NCI-H2029 (cell line): ENCODE data around the gene MIP.
A peak's percentile ranks its signal among the peaks of the same experiment; 100 is the strongest.
"Not testable (repeated sequence)": the region's sequence is repeated elsewhere in the genome, so short reads cannot be mapped to it uniquely, and the experiment has no call there.

Experiments used
- DNase-seq: peaks from one replicate; lab custom pipeline; 2025; lab: John Stamatoyannopoulos, UW

Gene MIP

DNA sequence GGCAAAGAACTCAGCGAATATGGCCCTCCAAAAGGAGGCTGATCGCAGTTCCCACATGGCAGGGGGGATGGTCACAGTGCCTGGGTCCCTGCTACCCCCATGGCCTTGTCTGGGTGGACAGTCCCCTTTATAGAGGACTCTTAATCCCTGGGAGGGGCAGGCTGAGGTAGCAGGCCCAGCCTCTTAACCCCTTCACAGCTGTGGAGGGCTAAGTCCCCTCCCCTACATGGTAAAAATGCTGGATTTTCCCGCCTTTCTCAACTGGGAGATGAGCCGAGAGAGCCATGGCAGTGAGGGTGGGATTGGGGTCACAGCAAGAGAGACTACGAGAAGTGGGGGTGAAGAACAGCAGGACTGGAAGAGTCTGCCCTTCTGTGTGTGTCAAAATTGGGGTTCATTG lies at the start of gene MIP:
Gene MIP (minus strand): TSS at position 101 of the 400 bp plus-strand sequence. CDS start 44 bp downstream, at position 57.
- no peak for DNase-seq

DNA sequence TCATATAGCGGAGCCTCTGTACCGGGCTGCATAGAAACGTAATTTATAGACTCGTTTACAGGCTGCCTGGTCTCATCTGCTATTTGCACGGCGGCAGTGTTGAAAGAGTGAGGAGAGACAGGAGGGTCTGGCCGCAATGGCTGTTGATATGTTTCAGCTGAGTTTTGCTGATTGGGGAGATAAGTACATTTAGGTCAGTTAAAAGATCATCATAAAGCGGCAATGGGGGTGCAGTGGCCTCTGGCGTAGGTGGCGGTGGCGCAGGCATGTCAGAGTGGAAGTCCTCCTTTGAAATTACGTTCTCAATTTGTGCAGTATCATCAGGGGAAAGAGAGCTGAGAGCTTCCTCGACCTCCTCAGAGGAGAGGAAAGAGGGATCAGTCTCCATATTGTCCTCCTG lies 45.4 kb upstream of the MIP start:
- DNase-seq, result not testable (repeated sequence)

DNA sequence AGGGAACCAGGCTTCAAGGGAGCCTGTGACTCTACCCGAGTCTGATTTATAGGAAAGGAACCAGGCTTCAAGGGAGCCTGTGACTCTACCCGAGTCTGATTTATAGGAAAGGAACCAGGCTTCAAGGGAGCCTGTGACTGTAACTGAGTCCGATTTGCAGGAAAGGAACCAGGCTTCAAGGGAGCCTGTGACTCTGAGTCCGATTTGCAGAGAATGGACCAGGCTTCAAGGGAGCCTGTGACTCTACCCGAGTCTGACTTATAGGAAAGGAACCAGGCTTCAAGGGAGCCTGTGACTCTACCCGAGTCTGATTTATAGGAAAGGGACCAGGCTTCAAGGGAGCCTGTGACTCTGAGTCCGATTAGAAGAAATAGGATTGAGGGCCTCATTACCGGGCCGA lies 45.0 kb upstream of the MIP start:
- DNase-seq, result not testable (repeated sequence)

DNA sequence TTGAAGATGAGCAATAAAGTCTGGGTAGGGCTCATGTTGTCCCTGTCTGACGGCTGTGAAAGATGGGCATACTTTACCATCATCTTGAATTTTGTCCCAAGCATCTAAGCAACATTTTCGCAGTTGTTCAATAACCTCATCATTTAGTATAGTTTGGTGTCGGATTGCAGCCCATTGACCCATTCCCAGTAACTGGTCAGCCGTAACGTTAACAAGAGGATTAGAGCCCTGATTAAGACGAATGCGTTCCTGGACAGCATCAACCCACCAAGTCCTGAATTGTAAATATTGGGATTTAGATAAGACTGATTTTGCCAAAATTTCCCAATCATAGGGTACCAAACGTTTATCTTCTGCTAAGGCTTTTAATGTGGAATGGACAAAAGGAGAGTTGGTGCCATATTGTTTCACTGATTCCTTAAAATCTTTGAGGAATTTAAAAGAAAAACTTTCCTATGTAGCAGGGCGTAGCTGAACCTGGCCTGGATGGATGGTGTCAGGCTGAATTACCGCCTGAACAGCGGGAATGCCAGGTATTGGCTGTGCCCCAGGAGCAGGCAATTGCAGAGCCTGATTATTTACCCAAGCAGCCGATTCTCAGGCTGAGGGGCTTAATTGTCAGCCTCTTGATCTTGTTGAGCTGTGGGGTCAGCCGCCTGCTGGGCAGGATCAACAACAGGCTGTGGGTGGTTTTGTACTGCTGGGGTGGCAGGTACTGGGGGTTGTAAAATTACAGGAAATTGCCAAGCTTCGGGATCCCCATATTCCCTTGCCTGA lies 43.9 kb upstream of the MIP start:
- DNase-seq, result not testable (repeated sequence)

DNA sequence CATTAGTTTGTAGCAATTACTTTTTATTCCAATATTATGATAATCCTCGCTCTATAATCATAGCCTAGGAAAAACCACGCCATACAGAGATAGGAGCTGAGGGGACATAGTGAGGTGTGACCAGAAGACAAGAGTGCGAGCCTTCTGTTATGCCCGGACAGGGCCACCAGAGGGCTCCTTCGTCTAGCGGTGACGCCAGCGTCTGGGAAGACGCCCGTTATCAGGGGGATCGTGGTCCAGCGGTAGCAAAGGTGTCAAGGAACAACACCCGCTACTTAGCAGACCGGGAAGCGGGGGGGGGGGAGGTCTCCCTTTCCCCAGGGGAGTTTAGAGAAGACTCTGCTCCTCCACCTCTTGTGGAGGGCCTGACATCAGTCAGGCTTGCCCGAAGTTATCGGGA lies 42.2 kb upstream of the MIP start:
- peak; percentile 11 for DNase-seq

DNA sequence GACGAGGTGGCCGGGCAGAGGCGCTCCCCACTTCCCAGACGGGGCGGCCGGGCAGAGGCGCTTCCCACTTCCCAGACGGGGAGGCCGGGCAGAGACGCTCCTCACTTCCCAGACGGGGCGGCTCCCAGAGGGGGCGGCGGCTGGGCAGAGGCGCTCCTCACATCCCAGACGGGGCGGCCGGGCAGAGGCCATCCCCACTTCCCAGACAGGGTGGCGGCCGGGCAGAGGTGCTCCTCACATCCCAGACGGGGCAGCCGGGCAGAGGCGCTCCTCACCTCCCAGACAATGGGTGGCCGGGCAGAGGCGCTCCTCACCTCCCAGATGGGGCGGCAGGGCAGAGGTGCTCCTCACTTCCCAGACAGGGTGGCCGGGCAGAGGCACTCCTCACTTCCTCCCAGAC lies 40.0 kb upstream of the MIP start:
- not testable (repeated sequence) for DNase-seq

DNA sequence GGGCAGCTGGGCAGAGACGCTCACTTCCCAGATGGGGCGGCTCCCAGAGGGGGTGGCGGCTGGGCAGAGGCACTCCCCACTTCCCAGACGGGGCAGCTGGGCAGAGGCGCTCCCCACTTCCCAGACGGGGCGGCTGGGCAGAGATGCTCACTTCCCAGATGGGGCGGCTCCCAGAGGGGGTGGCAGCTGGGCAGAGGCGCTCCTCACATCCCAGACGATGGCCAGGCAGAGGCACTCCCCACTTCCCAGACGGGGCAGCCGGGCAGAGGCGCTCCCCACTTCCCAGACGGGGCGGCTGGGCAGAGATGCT lies 39.6 kb upstream of the MIP start:
- DNase-seq, result not testable (repeated sequence)

DNA sequence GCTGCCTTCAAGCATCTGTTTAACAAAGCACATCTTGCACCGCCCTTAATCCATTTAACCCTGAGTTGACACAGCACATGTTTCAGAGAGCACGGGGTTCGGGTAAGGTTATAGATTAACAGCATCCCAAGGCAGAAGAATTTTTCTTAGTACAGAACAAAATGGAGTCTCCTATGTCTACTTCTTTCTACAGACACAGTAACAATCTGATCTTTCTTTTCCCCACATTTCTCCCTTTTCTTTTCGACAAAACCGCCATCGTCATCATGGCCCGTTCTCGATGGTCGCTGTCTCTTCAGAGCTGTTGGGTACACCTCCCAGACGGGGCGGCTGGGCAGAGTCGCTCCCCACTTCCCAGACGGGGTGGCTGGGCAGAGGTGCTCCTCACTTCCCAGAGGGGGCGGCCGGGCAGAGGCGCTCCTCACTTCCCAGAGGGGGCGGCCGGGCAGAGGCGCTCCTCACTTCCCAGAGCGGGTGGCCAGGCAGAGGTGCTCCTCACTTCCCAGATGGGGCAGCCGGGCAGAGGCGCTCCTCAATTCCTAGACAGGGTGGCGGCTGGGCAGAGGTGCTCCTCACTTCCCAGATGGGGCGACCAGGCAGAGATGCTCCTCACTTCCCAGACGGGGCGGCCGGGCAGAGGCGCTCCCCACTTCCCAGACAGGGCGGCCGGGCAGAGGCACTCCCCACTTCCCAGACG lies 39.1 kb upstream of the MIP start:
- not testable (repeated sequence) for DNase-seq

DNA sequence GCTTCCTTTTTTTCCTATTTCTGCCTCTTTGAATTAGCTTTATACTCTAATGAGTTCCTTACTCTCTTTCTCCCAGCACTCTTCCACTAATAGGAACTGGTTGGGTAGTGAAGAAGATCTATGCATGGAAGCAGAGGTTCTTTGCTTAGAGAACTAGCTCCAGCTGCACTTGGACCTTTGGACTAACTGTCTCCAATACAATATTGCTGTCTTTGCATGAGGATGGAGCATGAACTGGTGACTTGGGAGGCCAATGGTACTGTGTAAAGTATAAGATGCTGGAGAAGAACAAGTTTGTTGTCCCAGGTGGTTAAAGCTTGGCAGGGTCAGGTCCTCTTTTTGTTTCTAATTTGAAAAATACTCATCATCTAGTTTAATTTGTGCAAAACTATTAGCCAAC lies 35.9 kb upstream of the MIP start:
- no peak for DNase-seq

DNA sequence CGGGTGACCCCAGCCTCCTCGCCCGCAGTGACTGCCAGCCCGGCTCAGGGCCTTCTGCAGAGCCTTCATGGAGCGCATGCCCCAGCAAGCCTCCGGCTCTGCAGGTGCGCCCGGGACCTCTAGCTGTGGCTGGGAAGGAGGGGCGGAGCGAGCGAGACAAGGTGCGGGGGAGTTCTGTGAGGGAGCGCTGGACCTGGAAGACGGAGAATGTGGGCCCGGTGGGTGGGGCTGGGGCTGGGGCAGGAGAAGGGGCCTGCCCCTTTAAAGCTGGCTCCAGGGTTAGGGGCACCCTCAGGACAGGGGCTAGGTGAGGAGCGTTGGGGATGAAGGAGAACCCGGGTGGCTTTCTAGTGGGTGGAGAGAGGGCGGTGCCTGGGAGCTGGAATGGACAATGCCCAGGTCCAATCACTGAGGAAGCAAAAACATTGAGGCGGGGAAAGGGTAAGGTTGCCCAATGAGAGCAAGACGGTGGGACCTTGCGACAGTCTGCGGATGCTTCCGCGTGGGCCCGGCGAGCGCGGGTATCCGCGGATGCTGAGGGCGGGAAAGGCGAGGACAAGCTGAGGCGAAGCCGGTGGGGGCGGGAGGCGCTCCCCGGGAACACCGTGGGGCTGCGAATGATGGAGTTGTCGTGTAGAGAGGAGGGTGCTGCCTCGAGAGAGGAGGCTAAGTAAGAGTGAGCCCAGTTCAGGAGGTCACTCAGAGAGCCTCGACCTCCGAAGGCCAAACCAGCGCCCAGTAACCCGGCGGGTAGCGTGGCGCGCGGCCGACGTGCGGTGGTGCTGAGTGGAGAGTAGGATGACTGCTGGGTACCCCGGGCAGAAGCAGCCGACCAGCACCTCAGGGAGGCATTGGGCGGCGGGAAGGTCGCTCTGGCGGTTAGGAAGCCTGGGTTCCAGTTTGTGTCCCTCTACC lies 33.8 kb upstream of the MIP start, which contains the start of gene GLS2:
Gene GLS2 (minus strand): TSS at position 121 of the 915 bp plus-strand sequence. CDS start 43 bp downstream, at position 78.
- peak; percentile 88 for DNase-seq

DNA sequence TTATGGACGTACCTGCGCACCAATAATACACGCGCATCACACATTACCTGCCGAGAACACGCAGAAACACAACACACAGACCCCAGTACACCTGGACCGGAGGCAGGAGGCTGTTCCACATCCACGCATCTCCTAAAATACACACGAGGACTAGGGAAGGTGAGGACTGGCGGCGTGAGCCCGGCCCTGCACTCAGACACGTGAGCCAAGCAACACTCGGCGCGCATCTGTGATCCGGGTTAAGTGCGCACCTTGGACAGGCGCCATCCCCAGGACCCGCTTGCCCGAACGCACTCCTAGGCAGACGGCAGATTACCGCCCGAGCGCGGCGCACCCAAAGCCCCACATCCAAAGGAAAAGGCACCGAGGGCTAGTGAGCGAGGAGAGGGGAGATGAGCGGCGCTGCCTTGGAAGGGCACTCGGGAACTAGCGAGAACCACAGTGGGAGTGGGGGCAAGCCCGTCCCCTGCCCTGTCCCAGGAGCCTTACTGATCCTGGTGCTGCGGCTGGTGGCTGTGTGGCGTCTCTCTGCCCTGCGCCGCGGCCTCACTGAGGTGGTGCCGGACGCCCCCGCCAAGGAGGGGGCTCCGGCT lies 33.1 kb upstream of the MIP start:
- DNase-seq, result peak; percentile 25

DNA sequence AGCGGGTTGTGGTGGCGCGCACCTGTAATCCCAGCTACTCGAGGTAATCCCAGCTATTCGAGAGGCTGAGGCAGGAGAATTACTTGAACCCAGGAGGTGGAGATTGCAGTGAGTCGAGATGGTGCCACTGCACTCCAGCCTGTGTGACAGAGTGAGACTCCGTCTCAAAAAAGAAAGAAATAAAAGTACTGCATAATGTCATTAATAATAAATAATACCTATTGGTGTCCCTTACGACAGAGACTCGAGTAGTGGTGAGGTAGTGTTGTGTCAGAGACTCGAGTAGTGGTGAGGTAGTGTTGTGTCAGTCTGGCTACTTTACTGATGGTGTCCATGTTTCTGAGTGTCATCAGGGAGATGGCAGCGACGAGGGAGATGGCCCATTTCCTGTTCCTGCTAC lies 32.2 kb upstream of the MIP start:
- no peak for DNase-seq

DNA sequence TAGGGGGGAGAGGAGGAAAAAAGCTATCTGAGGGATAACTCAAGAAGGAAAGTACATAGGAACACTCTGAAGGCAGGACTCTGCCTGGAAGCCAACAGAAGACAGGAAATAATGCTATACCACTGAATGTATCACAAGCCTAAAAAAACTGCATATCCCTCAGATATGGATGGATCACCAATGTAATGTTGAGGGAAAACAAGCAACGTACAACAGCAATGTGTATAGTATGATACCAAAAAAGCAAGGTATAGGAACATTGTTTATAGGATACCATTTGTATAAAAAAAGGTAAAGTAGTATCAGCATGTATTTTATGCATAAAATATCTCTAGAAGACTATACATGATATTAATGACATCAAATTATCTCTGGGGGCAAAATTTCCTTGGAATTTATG lies 30.1 kb upstream of the MIP start:
- DNase-seq, result no peak

DNA sequence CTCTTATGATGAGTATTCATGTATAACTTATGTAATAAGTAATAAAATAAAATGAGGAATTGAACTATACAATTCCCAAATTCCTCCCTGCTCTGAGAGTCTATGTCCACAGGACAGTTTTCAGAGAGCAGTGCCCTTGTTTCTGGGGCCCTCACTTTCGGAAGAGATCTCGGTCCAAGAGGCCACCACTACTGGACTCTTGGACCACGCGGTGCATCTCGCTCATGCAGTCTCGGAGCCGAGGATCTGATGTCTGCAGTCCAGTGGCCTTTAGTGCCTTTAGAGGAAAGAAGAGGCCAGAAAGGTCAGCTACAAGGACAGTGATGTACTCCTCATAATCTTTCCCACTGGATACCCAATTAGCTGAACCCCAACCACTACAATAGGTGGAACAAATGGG lies 25.2 kb upstream of the MIP start:
- DNase-seq, result no peak

DNA sequence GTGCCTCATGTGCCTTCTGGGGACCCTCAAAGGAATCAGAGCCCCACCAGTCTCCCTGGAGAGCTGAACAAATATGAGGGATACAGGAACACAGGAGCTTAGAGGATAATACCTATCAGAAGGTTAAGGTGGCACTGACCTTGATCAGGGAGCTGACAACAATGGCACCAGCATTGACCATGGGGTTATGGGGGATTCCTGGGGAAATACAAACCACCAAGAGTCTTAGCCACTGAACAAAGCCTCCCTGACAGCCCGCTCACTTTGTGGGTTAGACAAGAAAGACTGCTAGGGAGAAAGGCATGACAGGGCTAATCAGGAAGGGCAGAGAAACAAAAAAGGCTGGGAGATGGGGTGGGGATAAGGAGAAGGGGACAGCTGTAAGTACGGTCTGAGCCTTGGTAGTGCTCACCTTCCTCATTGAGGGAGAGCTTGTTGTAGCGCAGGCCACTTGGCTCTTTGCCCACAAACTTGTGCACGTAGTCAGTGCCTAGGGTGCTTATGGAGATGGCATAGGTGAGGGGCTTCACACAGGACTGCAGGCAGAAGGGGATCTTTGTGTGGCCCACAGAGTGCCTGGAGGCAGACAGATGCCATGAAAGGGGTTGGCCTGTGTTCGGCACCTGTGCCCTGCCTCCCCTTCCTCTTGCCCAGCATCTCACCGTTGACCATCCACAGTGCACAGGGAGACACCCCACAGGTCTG lies 23.2 kb upstream of the MIP start:
- DNase-seq, result no peak

DNA sequence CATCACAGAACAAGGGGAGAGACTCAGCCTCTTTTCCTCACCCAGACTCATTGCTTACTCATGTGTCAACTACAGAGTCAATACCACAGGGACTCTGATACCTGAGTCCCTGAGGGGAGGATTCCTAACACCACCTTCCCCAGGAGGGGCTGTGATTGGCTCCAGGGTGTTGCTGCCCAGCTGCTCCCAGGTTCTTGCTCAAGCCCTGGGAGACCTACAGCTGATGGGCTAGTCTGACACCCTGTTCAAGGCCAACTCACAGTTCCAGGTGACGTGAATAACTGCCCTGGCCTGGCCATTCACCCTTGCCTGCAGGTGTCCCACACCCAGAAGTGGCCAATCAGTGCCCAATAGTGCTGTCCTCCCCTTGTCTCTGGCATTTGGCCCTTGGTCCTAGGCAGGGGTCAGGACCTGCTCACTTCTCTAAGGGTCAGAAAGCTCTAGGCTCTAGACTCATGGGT lies 22.5 kb upstream of the MIP start:
- no peak for DNase-seq

DNA sequence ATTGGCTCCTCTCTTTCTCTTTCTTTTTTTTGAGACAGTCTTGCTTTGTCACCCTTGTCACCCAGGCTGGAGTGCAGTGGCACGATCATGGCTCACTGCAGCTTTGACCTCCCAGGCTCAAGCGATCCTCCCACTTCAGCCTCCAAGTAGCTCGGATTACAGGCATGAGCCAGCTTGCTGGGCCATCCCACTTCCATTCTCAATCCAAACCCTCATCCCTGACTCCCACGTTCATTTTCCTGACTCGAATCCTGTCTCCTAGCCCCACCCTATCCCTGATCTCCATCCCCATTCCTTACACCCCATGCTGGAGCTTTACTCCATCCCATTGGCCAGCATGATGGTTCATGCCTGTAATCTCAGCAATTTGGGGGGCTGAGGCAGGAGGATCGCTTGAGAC lies 21.7 kb upstream of the MIP start:
- no peak for DNase-seq

DNA sequence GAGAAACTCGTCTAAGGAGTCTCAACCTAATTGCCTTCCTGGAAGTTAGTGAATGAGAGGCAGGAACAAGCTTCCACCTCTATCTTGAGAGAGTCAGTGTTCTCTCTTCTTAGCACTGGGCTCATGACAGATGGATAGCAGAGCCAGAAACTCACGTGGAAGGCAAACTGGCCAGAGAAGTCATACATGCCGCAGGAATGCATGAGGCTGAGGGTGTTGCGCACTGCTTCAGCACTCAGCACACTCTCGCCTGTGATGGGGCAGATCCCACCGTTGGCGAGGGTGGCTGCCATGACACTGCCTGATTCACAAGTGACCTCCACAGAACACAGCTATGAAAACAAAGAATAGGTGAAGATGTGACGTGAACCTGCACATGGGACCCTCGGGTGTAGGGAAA lies 19.9 kb upstream of the MIP start:
- DNase-seq, result no peak

DNA sequence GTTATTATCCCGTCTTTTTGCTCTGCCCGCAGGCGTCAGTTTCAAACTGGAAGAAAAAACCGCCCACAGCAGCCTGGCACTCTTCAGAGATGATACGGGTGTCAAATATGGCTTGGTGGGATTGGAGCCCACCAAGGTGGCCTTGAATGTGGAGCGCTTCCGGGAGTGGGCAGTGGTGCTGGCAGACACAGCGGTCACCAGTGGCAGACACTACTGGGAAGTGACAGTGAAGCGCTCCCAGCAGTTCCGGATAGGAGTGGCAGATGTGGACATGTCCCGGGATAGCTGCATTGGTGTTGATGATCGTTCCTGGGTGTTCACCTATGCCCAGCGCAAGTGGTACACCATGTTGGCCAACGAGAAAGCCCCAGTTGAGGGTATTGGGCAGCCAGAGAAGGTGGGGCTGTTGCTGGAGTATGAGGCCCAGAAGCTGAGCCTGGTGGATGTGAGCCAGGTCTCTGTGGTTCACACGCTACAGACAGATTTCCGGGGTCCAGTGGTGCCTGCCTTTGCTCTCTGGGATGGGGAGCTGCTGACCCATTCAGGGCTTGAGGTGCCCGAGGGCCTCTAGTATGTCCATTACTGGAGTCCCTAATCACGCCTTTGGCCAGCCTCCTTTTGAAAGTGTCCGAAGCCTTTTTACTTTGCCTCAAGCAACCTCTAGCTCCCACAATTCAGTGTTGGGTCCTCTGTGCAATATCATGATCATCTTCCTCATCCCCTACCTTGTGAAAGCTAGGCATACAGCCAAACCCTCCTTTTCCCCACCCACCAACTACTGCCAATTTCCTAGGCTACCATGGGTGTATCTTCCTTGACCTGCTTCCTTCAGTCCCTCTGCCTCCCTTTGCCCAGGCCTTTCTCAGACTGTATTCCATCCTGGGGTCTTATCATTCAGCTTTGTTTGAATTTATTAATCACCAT lies 14.8 kb upstream of the MIP start:
- peak; percentile 15 for DNase-seq
